ENCODE results near the gene STAC3.

- no peak for TF ChIP-seq POLR2A (IDR thresholded peaks at IDR 0.05)
- no peak for TF ChIP-seq CTCF (IDR thresholded peaks at IDR 0.05)
- TF ChIP-seq POLR2AphosphoS5 (IDR thresholded peaks at IDR 0.05), result no peak
- no peak for TF ChIP-seq EP300 (IDR thresholded peaks at IDR 0.05)
Observed at GRCh38 chr12:57268264-57268663, 17.3 kb upstream of the STAC3 start.

Data from sigmoid colon (tissue), 4 donors.